Adipose tissue (tissue), 3 donors: ENCODE results near the gene PTPRN2. TPM values are rescaled to one million over a fixed set of nuclear protein-coding genes. Genes with fewer than 3 reads are reported as not detected.

Experiments
- H3K27ac ChIP-seq: one replicate; pipeline ENCODE4 v1.5.1; 2013; ENCODE audit warnings: low read depth, low read length
- WGBS, 3 donors: extraction: QIAGEN DNeasy Blood & Tissue Kit; methylation state at CpG; one replicate each; pipeline ENCODE4 v1.1.7; 2013; 5-methylcytosine and 5-hydroxymethylcytosine counted together
- polyA plus RNA-seq, 3 donors: library from polyadenylated mRNA; stranded (reverse); fragments of 200-250 nt; gene quantifications; one replicate each; pipeline ENCODE4 v1.2.3, GENCODE V29; 2013
- donor health status: healthy with polysubstance abuse.
- donor health status: Bipolar disorder and iron deficiency.
- donor health status: healthy.

The PTPRN2 gene
- polyA plus RNA-seq, 3 donors: 3.7 to 8.0 (median 7.3) TPM

- WGBS, 3 donors: 68 to 75% (median 70%) methylated on average over 25 of the region's 25 CpGs
- no peak overlapping the region for H3K27ac ChIP-seq
These were observed 746.5 kb downstream of the PTPRN2 start for GRCh38 chr7:157840914-157841772.

GRCh38 chr7:157840174-157840913 lies 747.3 kb downstream of the PTPRN2 start:
- no peak overlapping the region for H3K27ac ChIP-seq
- 92 to 95% (median 94%) methylated on average over 35 to 36 of the region's 36 CpGs for WGBS, 3 donors

GRCh38 chr7:157839672-157840167 lies 747.9 kb downstream of the PTPRN2 start:
- 95 to 97% (median 96%) methylated on average over 9 of the region's 9 CpGs for WGBS, 3 donors
- no peak overlapping the region for H3K27ac ChIP-seq

- H3K27ac ChIP-seq: no peak overlapping the region
- WGBS, 3 donors: 83 to 87% (median 85%) methylated on average over 2 of the region's 2 CpGs
These were observed 748.4 kb downstream of the PTPRN2 start for GRCh38 chr7:157839226-157839625.

- WGBS, 3 donors: 87 to 90% (median 90%) methylated on average over 10 of the region's 10 CpGs
- H3K27ac ChIP-seq: no peak overlapping the region
These were observed 750.1 kb downstream of the PTPRN2 start for GRCh38 chr7:157837561-157837960.

GRCh38 chr7:157837047-157837446 lies 750.6 kb downstream of the PTPRN2 start:
- H3K27ac ChIP-seq: no peak overlapping the region
- WGBS, 3 donors: 85 to 86% (median 85%) methylated on average over 6 of the region's 6 CpGs

GRCh38 chr7:157834501-157835163 lies 753.0 kb downstream of the PTPRN2 start:
- 86 to 89% (median 87%) methylated on average over 18 to 20 of the region's 20 CpGs for WGBS, 3 donors
- H3K27ac ChIP-seq: no peak overlapping the region

- H3K27ac ChIP-seq: no peak overlapping the region
- WGBS, 3 donors: 89 to 93% (median 92%) methylated on average over 35 of the region's 35 CpGs
These were observed 754.6 kb downstream of the PTPRN2 start for GRCh38 chr7:157832866-157833607.

GRCh38 chr7:157832421-157832820 lies 755.2 kb downstream of the PTPRN2 start:
- WGBS, 3 donors: 46 to 75% (median 48%) methylated on average over 6 of the region's 6 CpGs
- no peak overlapping the region for H3K27ac ChIP-seq

- 82 to 88% (median 84%) methylated on average over 16 of the region's 16 CpGs for WGBS, 3 donors
- H3K27ac ChIP-seq: no peak overlapping the region
These were observed 755.6 kb downstream of the PTPRN2 start for GRCh38 chr7:157832006-157832405.

GRCh38 chr7:157831143-157831905 lies 756.3 kb downstream of the PTPRN2 start:
- H3K27ac ChIP-seq: no peak overlapping the region
- 80 to 86% (median 84%) methylated on average over 16 to 18 of the region's 18 CpGs for WGBS, 3 donors

GRCh38 chr7:157830331-157830730 lies 757.3 kb downstream of the PTPRN2 start:
- H3K27ac ChIP-seq: no peak overlapping the region
- WGBS, 3 donors: 81 to 82% (median 82%) methylated on average over 13 of the region's 13 CpGs

GRCh38 chr7:157829491-157829890 lies 758.1 kb downstream of the PTPRN2 start:
- H3K27ac ChIP-seq: no peak overlapping the region
- 88 to 90% (median 89%) methylated on average over 15 of the region's 15 CpGs for WGBS, 3 donors

GRCh38 chr7:157828881-157829280 lies 758.7 kb downstream of the PTPRN2 start:
- H3K27ac ChIP-seq: no peak overlapping the region
- 91 to 95% (median 94%) methylated on average over 14 of the region's 14 CpGs for WGBS, 3 donors

- WGBS, 3 donors: 88 to 89% (median 89%) methylated on average over 13 of the region's 13 CpGs
- H3K27ac ChIP-seq: no peak overlapping the region
These were observed 759.4 kb downstream of the PTPRN2 start for GRCh38 chr7:157828190-157828589.

- WGBS, 3 donors: 74 to 89% (median 79%) methylated on average over 10 of the region's 10 CpGs
- H3K27ac ChIP-seq: no peak overlapping the region
These were observed 759.8 kb downstream of the PTPRN2 start for GRCh38 chr7:157827863-157828160.

- H3K27ac ChIP-seq: no peak overlapping the region
- 91 to 94% (median 91%) methylated on average over 23 of the region's 23 CpGs for WGBS, 3 donors
These were observed 760.4 kb downstream of the PTPRN2 start for GRCh38 chr7:157827045-157827862.
